HepG2 (cell line): Measurements from ENCODE around the gene MAGEB4.

Source experiments
- GABPA ChIP-seq, 2 experiments: IDR thresholded peaks; 2 replicates each; pipeline ENCODE4 v1.6.1; 2011 to 2016; ENCODE audit warnings: low read depth in 2 of 2, low read length in 1 of 2, missing biosample characterization in 1 of 2, missing genetic modification characterization in 1 of 2
- RARG ChIP-seq: sonication (generic); formaldehyde crosslinking; IDR thresholded peaks from 2 replicates; pipeline ENCODE4 v1.4.0; 2020; ENCODE audit warnings: low read depth, mild to moderate bottlenecking, missing genetic modification reagents

DNA sequence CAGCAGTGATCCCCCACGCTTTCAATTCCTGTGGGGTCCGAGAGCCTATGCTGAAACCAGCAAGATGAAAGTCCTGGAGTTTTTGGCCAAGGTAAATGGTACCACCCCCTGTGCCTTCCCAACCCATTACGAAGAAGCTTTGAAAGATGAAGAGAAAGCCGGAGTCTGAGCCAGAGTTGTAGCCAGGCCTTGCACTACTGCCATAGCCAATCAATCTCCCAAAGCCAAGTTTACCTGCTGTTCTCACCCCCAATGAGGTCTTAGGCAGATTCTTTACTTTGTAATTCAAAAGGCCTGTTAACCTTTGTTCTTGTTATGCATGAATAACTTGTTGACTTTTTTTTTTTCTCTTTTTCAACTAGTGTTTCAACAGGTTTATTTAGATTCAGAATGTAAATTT lies 22.4 kb upstream of the MAGEB4 start:
- TF ChIP-seq RARG (no peak), GABPA (IDR thresholded peaks at IDR 0.05; ENCODE audit: low read depth, low read length) (no peak), GABPA (CRISPR knock-in tag; IDR thresholded peaks at IDR 0.05; ENCODE audit: low read depth) (no peak)
